ENCODE measurements around the gene GEMIN7.

The GEMIN7 gene

GRCh38 chr19:45128806-45129205 lies 49.7 kb downstream of the GEMIN7 start:
- Histone ChIP-seq H3K9ac (ENCODE audit: low read length) (no peak overlapping the region), H3K79me1 (ENCODE audit: low read length) (no peaks in the 10 kb centered on the region), H3K4ac (ENCODE audit: low read depth, low read length) (no peak overlapping the region), H3K4me2 (ENCODE audit: low read length) (no peak overlapping the region), H4K91ac (ENCODE audit: low read depth, low read length) (no peak overlapping the region), H3K18ac (ENCODE audit: low read length) (no peak overlapping the region), H2BK5ac (ENCODE audit: low read depth, low read length, poor library complexity) (no peak overlapping the region), H4K12ac (ENCODE audit: low read depth, low read length) (no peak overlapping the region), H3K4me1 (ENCODE audit: control insufficient read depth in 1 of 2, insufficient read depth in 2 of 2, low read length in 2 of 2) (peaks cover 3 to 4% of the 10 kb centered on the region in 2 experiments), H2AFZ (ENCODE audit: insufficient read depth, low read length, poor library complexity) (no peak overlapping the region), H3K4me3 (ENCODE audit: low read depth, low read length) (no peak overlapping the region), H3K27me3 (ENCODE audit: insufficient read depth, low read length) (no peaks in the 10 kb centered on the region), H3K79me2 (ENCODE audit: control insufficient read depth, insufficient read depth, low read length, poor library complexity) (no peaks in the 10 kb centered on the region), H3K36me3 (ENCODE audit: control insufficient read depth in 1 of 2, insufficient read depth in 2 of 2, low read length in 2 of 2) (no peaks in the 10 kb centered on the region), H2AK5ac (ENCODE audit: low read length) (no peak overlapping the region), H3K27ac (ENCODE audit: low read depth, low read length) (no peak overlapping the region), H2BK12ac (ENCODE audit: low read length) (no peak overlapping the region), H3K23ac (ENCODE audit: low read length) (no peak overlapping the region), H3K9me3 (ENCODE audit: insufficient read depth, low read depth, low read length) (no peaks in the 10 kb centered on the region), H4K8ac (ENCODE audit: low read depth, low read length) (no peak overlapping the region), H2BK120ac (ENCODE audit: insufficient read depth, low read length, poor library complexity) (no peak overlapping the region), H3K14ac (ENCODE audit: low read length) (no peak overlapping the region)
- no CpG with 5 or more reads among the region's 5 CpGs for WGBS (ENCODE audit: extremely low coverage, insufficient coverage, insufficient read length)
- DNase-seq: no peak

GRCh38 chr19:45130236-45130635 lies 51.2 kb downstream of the GEMIN7 start:
- Histone ChIP-seq H3K14ac (ENCODE audit: low read length) (no peak overlapping the region), H3K18ac (ENCODE audit: low read length) (no peak overlapping the region), H3K27me3 (ENCODE audit: insufficient read depth, low read length) (no peaks in the 10 kb centered on the region), H3K4ac (ENCODE audit: low read depth, low read length) (no peak overlapping the region), H2BK120ac (ENCODE audit: insufficient read depth, low read length, poor library complexity) (no peak overlapping the region), H4K12ac (ENCODE audit: low read depth, low read length) (no peak overlapping the region), H2BK5ac (ENCODE audit: low read depth, low read length, poor library complexity) (no peak overlapping the region), H2AFZ (ENCODE audit: insufficient read depth, low read length, poor library complexity) (no peak overlapping the region), H4K8ac (ENCODE audit: low read depth, low read length) (no peak overlapping the region), H3K4me3 (ENCODE audit: low read depth, low read length) (no peak overlapping the region), H3K9ac (ENCODE audit: low read length) (no peak overlapping the region), H3K79me1 (ENCODE audit: low read length) (no peaks in the 10 kb centered on the region), H3K27ac (ENCODE audit: low read depth, low read length) (no peak overlapping the region), H3K4me2 (ENCODE audit: low read length) (no peak overlapping the region), H3K9me3 (ENCODE audit: insufficient read depth, low read depth, low read length) (no peaks in the 10 kb centered on the region), H2BK12ac (ENCODE audit: low read length) (no peak overlapping the region), H4K91ac (ENCODE audit: low read depth, low read length) (no peak overlapping the region), H2AK5ac (ENCODE audit: low read length) (no peak overlapping the region), H3K4me1 (ENCODE audit: control insufficient read depth in 1 of 2, insufficient read depth in 2 of 2, low read length in 2 of 2) (no peaks in the 10 kb centered on the region), H3K36me3 (ENCODE audit: control insufficient read depth in 1 of 2, insufficient read depth in 2 of 2, low read length in 2 of 2) (no peaks in the 10 kb centered on the region), H3K23ac (ENCODE audit: low read length) (no peak overlapping the region), H3K79me2 (ENCODE audit: control insufficient read depth, insufficient read depth, low read length, poor library complexity) (no peaks in the 10 kb centered on the region)
- WGBS (ENCODE audit: extremely low coverage, insufficient coverage, insufficient read length): no CpG with 5 or more reads among the region's 13 CpGs
- DNase-seq: no peak

GRCh38 chr19:45130888-45131615 lies 52.0 kb downstream of the GEMIN7 start:
- no peak overlapping the region for H3K4me2 ChIP-seq (ENCODE audit: low read length)
- no peaks in the 10 kb centered on the region for H3K4me1 ChIP-seq (ENCODE audit: control insufficient read depth in 1 of 2, insufficient read depth in 2 of 2, low read length in 2 of 2)
- H3K36me3 ChIP-seq (ENCODE audit: control insufficient read depth in 1 of 2, insufficient read depth in 2 of 2, low read length in 2 of 2): no peaks in the 10 kb centered on the region
- no peak overlapping the region for H3K4me3 ChIP-seq (ENCODE audit: low read depth, low read length)
- H2AK5ac ChIP-seq (ENCODE audit: low read length): no peak overlapping the region
- H3K9me3 ChIP-seq (ENCODE audit: insufficient read depth, low read depth, low read length): no peaks in the 10 kb centered on the region
- no peak overlapping the region for H3K18ac ChIP-seq (ENCODE audit: low read length)
- DNase-seq: peak in 1 of 2 donors; percentile 16
- no peak overlapping the region for H3K4ac ChIP-seq (ENCODE audit: low read depth, low read length)
- no peaks in the 10 kb centered on the region for H3K79me1 ChIP-seq (ENCODE audit: low read length)
- H3K79me2 ChIP-seq (ENCODE audit: control insufficient read depth, insufficient read depth, low read length, poor library complexity): no peaks in the 10 kb centered on the region
- H3K27ac ChIP-seq (ENCODE audit: low read depth, low read length): no peak overlapping the region
- no peak overlapping the region for H2AFZ ChIP-seq (ENCODE audit: insufficient read depth, low read length, poor library complexity)
- no peak overlapping the region for H4K91ac ChIP-seq (ENCODE audit: low read depth, low read length)
- H2BK120ac ChIP-seq (ENCODE audit: insufficient read depth, low read length, poor library complexity): no peak overlapping the region
- WGBS (ENCODE audit: extremely low coverage, insufficient coverage, insufficient read length): no CpG with 5 or more reads among the region's 13 CpGs
- H3K14ac ChIP-seq (ENCODE audit: low read length): no peak overlapping the region
- no peaks in the 10 kb centered on the region for H3K27me3 ChIP-seq (ENCODE audit: insufficient read depth, low read length)
- no peak overlapping the region for H2BK5ac ChIP-seq (ENCODE audit: low read depth, low read length, poor library complexity)
- no peak overlapping the region for H2BK12ac ChIP-seq (ENCODE audit: low read length)
- no peak overlapping the region for H3K9ac ChIP-seq (ENCODE audit: low read length)
- no peak overlapping the region for H3K23ac ChIP-seq (ENCODE audit: low read length)
- no peak overlapping the region for H4K12ac ChIP-seq (ENCODE audit: low read depth, low read length)
- no peak overlapping the region for H4K8ac ChIP-seq (ENCODE audit: low read depth, low read length)

- DNase-seq: no peak
- Histone ChIP-seq H3K9me3 (ENCODE audit: insufficient read depth, low read depth, low read length) (no peaks in the 10 kb centered on the region), H3K79me2 (ENCODE audit: control insufficient read depth, insufficient read depth, low read length, poor library complexity) (no peaks in the 10 kb centered on the region), H3K18ac (ENCODE audit: low read length) (no peak overlapping the region), H2AFZ (ENCODE audit: insufficient read depth, low read length, poor library complexity) (no peak overlapping the region), H2BK12ac (ENCODE audit: low read length) (no peak overlapping the region), H2AK5ac (ENCODE audit: low read length) (no peak overlapping the region), H3K4me1 (ENCODE audit: control insufficient read depth in 1 of 2, insufficient read depth in 2 of 2, low read length in 2 of 2) (peaks cover 4 to 5% of the 10 kb centered on the region in 2 experiments), H4K91ac (ENCODE audit: low read depth, low read length) (no peak overlapping the region), H3K23ac (ENCODE audit: low read length) (no peak overlapping the region), H3K36me3 (ENCODE audit: control insufficient read depth in 1 of 2, insufficient read depth in 2 of 2, low read length in 2 of 2) (no peaks in the 10 kb centered on the region), H4K12ac (ENCODE audit: low read depth, low read length) (no peak overlapping the region), H3K27ac (ENCODE audit: low read depth, low read length) (no peak overlapping the region), H2BK5ac (ENCODE audit: low read depth, low read length, poor library complexity) (no peak overlapping the region), H3K27me3 (ENCODE audit: insufficient read depth, low read length) (no peaks in the 10 kb centered on the region), H3K79me1 (ENCODE audit: low read length) (no peaks in the 10 kb centered on the region), H3K14ac (ENCODE audit: low read length) (no peak overlapping the region), H4K8ac (ENCODE audit: low read depth, low read length) (no peak overlapping the region), H3K4ac (ENCODE audit: low read depth, low read length) (no peak overlapping the region), H2BK120ac (ENCODE audit: insufficient read depth, low read length, poor library complexity) (no peak overlapping the region), H3K4me3 (ENCODE audit: low read depth, low read length) (no peak overlapping the region), H3K4me2 (ENCODE audit: low read length) (no peak overlapping the region), H3K9ac (ENCODE audit: low read length) (no peak overlapping the region)
- WGBS (ENCODE audit: extremely low coverage, insufficient coverage, insufficient read length): no CpG with 5 or more reads among the region's 8 CpGs
Observed at GRCh38 chr19:45133661-45134060, 54.6 kb downstream of the GEMIN7 start.
